HuH-7 (cell line): Measurements from ENCODE around the gene BMERB1.

Experiments
- DNase-seq: peaks from one replicate; pipeline ENCODE4 v3.0.0; 2011; ENCODE audit warnings: low spot score

BMERB1 gene

GRCh38 chr16:15498427-15499175, 64.2 kb downstream of the BMERB1 start:
- no peak for DNase-seq

GRCh38 chr16:15502041-15502725, 67.8 kb downstream of the BMERB1 start:
- DNase-seq, result no peak

GRCh38 chr16:15506441-15506840, 72.1 kb downstream of the BMERB1 start:
- no peak for DNase-seq

- DNase-seq, result no peak
Measured at GRCh38 chr16:15507301-15507958, 73.0 kb downstream of the BMERB1 start.

GRCh38 chr16:15507959-15508627, 73.7 kb downstream of the BMERB1 start:
- no peak for DNase-seq

GRCh38 chr16:15509051-15509592, 74.7 kb downstream of the BMERB1 start:
- no peak for DNase-seq

GRCh38 chr16:15509593-15510535, 75.5 kb downstream of the BMERB1 start:
- no peak for DNase-seq

- DNase-seq, result no peak
Measured at GRCh38 chr16:15510992-15511391, 76.6 kb downstream of the BMERB1 start.

GRCh38 chr16:15511759-15512487, 77.5 kb downstream of the BMERB1 start:
- DNase-seq, result no peak

- no peak for DNase-seq
Measured at GRCh38 chr16:15513156-15513555, 78.8 kb downstream of the BMERB1 start.

- no peak for DNase-seq
Measured at GRCh38 chr16:15515992-15516391, 81.6 kb downstream of the BMERB1 start.

GRCh38 chr16:15516609-15517008, 82.2 kb downstream of the BMERB1 start:
- DNase-seq, result no peak

- no peak for DNase-seq
Measured at GRCh38 chr16:15517743-15518377, 83.5 kb downstream of the BMERB1 start.

- no peak for DNase-seq
Measured at GRCh38 chr16:15518381-15519351, 84.3 kb downstream of the BMERB1 start.

- no peak for DNase-seq
Measured at GRCh38 chr16:15519790-15520189, 85.4 kb downstream of the BMERB1 start.

GRCh38 chr16:15521390-15521757, 87.0 kb downstream of the BMERB1 start:
- DNase-seq, result no peak

GRCh38 chr16:15521758-15522509, 87.5 kb downstream of the BMERB1 start:
- DNase-seq, result no peak

- DNase-seq, result no peak
Measured at GRCh38 chr16:15523092-15523541, 88.7 kb downstream of the BMERB1 start.
